IMR-90 (cell line): ENCODE data around the gene GLYAT. TPM values are rescaled to one million over a fixed set of nuclear protein-coding genes. Genes with fewer than 3 reads are reported as not detected.

Experiments
- ATAC-seq: fragments of 200-7000 bp; cut with Tn5 transposase; 2 replicates; pipeline ENCODE4 v1.9.1; 2020; ENCODE audit warnings: low read depth, mild to moderate bottlenecking, moderate library complexity
- BruUV-seq: library from RNA; stranded (reverse); fragments of 400-500 nt; replicated peaks from 2 replicates; lab custom pipeline; 2021; lab: Mats Ljungman, UMichigan
- CTCF ChIA-PET: fragments of 300-600 bp; formaldehyde crosslinking; extraction: SDS; loops from one replicate; lab custom pipeline; 2021; ENCODE audit warnings: antibody characterized with exemption; lab: Yijun Ruan, JAX
- POLR2A ChIA-PET: fragments of 300-600 bp; sonication (Branson Sonifier 250); formaldehyde crosslinking; loops from one replicate; lab custom pipeline; 2022; ENCODE audit warnings: antibody characterized with exemption; ENCODE audit not compliant: unreplicated experiment; lab: Charles Lee
- DNase-seq: peaks from one replicate; pipeline ENCODE4 v3.0.0; 2013
- H2AFZ ChIP-seq: replicated peaks from 2 replicates; pipeline ENCODE3; 2013; ENCODE audit warnings: low read length, mild to moderate bottlenecking; ENCODE audit not compliant: poor library complexity
- H2AK5ac ChIP-seq: 2 replicates; pipeline ENCODE4 v1.6.1; 2013; ENCODE audit warnings: low read depth, low read length, inconsistent platforms
- H2AK9ac ChIP-seq: replicated peaks from 2 replicates; pipeline ENCODE3; 2013; ENCODE audit warnings: mild to moderate bottlenecking, low read depth, low read length, moderate library complexity; ENCODE audit not compliant: poor library complexity
- H2BK120ac ChIP-seq: 2 replicates; pipeline ENCODE4 v1.6.1; 2013; ENCODE audit warnings: low read depth, low read length, inconsistent platforms
- H2BK15ac ChIP-seq: 3 replicates; pipeline ENCODE4 v1.6.1; 2013; ENCODE audit warnings: low read depth, low read length, inconsistent platforms
- H2BK20ac ChIP-seq: 2 replicates; pipeline ENCODE4 v1.6.1; 2013; ENCODE audit warnings: low read depth, mild to moderate bottlenecking, inconsistent platforms, low read length, moderate library complexity
- H2BK5ac ChIP-seq: 2 replicates; pipeline ENCODE4 v1.6.1; 2013; ENCODE audit warnings: mild to moderate bottlenecking, low read depth, low read length, inconsistent platforms; ENCODE audit not compliant: poor library complexity, severe bottlenecking
- H3K14ac ChIP-seq: replicated peaks from 2 replicates; pipeline ENCODE4 v1.6.1; 2013; ENCODE audit warnings: low read depth, low read length, inconsistent platforms
- H3K18ac ChIP-seq: 2 replicates; pipeline ENCODE4 v1.6.1; 2013; ENCODE audit warnings: low read depth, low read length, control low read depth
- H3K23ac ChIP-seq: 2 replicates; pipeline ENCODE4 v1.6.1; 2013; ENCODE audit warnings: low read depth, low read length, inconsistent platforms
- H3K27ac ChIP-seq: 2 replicates; pipeline ENCODE4 v1.5.1; 2013; ENCODE audit warnings: mild to moderate bottlenecking, control low read depth, low read length; ENCODE audit not compliant: insufficient read depth
- H3K27me3 ChIP-seq: 2 replicates; pipeline ENCODE4 v1.6.1; 2013; ENCODE audit warnings: low read length; ENCODE audit not compliant: control insufficient read depth, insufficient read depth
- H3K36me3 ChIP-seq: 2 replicates; pipeline ENCODE4 v1.6.1; 2013; ENCODE audit warnings: low read length, mixed read lengths; ENCODE audit not compliant: control insufficient read depth, insufficient read depth
- H3K4ac ChIP-seq: 2 replicates; pipeline ENCODE4 v1.6.1; 2013; ENCODE audit warnings: low read depth, low read length, inconsistent platforms
- H3K4me1 ChIP-seq: 2 replicates; pipeline ENCODE4 v1.6.1; 2013; ENCODE audit warnings: low read length, mixed read lengths; ENCODE audit not compliant: control insufficient read depth, insufficient read depth
- H3K4me2 ChIP-seq: 2 replicates; pipeline ENCODE4 v1.6.1; 2013; ENCODE audit warnings: low read depth, mild to moderate bottlenecking, control low read depth, low read length, moderate library complexity
- H3K4me3 ChIP-seq: 2 replicates; pipeline ENCODE4 v1.5.1; 2013; ENCODE audit warnings: low read depth, mild to moderate bottlenecking, control low read depth, low read length, moderate library complexity; ENCODE audit not compliant: insufficient read depth
- H3K56ac ChIP-seq: 2 replicates; pipeline ENCODE4 v1.6.1; 2013; ENCODE audit warnings: low read length, inconsistent platforms; ENCODE audit not compliant: insufficient read depth; ENCODE audit errors: extremely low read depth
- H3K79me1 ChIP-seq, 2 experiments: 2 replicates each; pipeline ENCODE4 v1.6.1; 2013; ENCODE audit warnings: low read length in 2 of 2, inconsistent platforms in 1 of 2, low read depth in 1 of 2
- H3K9ac ChIP-seq: 2 replicates; pipeline ENCODE4 v1.6.1; 2013; ENCODE audit warnings: low read depth, low read length, control low read depth
- H3K9me1 ChIP-seq: 2 replicates; pipeline ENCODE4 v1.6.1; 2013; ENCODE audit warnings: low read length, inconsistent platforms; ENCODE audit not compliant: insufficient read depth
- H3K9me3 ChIP-seq: 2 replicates; pipeline ENCODE4 v1.6.1; 2013; ENCODE audit warnings: low read length; ENCODE audit not compliant: control insufficient read depth, insufficient read depth
- H4K20me1 ChIP-seq: 2 replicates; pipeline ENCODE4 v1.6.1; 2013; ENCODE audit warnings: low read length, inconsistent platforms; ENCODE audit not compliant: insufficient read depth
- H4K5ac ChIP-seq: 2 replicates; pipeline ENCODE4 v1.6.1; 2013; ENCODE audit warnings: mild to moderate bottlenecking, low read depth, low read length, control low read depth
- H4K8ac ChIP-seq, 2 experiments: 2 replicates each; pipeline ENCODE4 v1.6.1; 2013; ENCODE audit warnings: low read depth in 2 of 2, low read length in 2 of 2, control low read depth in 1 of 2, inconsistent platforms in 1 of 2
- H4K91ac ChIP-seq: 2 replicates; pipeline ENCODE4 v1.6.1; 2013; ENCODE audit warnings: low read depth, low read length, inconsistent platforms; ENCODE audit not compliant: insufficient read depth
- CTCF ChIP-seq: conservative IDR thresholded peaks from 2 replicates; pipeline ENCODE4 v1.5.1; 2012; ENCODE audit warnings: mild to moderate bottlenecking, low read depth, low read length, improper control_type of control experiment
- RAD21 ChIP-seq: IDR thresholded peaks from 2 replicates; pipeline ENCODE4 v1.6.1; 2012; ENCODE audit warnings: low read length, improper control_type of control experiment
- SMC3 ChIP-seq: fragments of 150-350 bp; IDR thresholded peaks from 2 replicates; pipeline ENCODE4 v1.6.1; 2016; ENCODE audit warnings: low read depth, mild to moderate bottlenecking, antibody characterized with exemption, low read length, moderate library complexity
- WGBS, 2 experiments: methylation state at CpG; one replicate each; pipeline versions ENCODE4 v1.1.5 to v1.1.7; 2013; ENCODE audit warnings: missing lambda C conversion rate in 2 of 2; ENCODE audit not compliant: insufficient read length in 1 of 2; ENCODE audit errors: extremely low coverage in 2 of 2; 5-methylcytosine and 5-hydroxymethylcytosine counted together
- dilution Hi-C: fragments of 300-500 bp; cut with HindIII; formaldehyde crosslinking; loops from one replicate; pipeline ENCODE4 v1.14.3; 2018; ENCODE audit warnings: low sequenced_read_pairs; ENCODE audit not compliant: unreplicated experiment
- in situ Hi-C: fragments of 300-500 bp; cut with MboI; formaldehyde crosslinking; loops from 3 replicates; pipeline ENCODE4 v1.14.3; 2019; ENCODE audit warnings: low sequenced_read_pairs, inconsistent platforms, mixed read lengths
- intact Hi-C: fragments of 100-400 bp; cut with micrococcal nuclease; formaldehyde crosslinking; loops from 2 replicates; pipeline ENCODE4 v1.10.0; 2022
- polyA plus RNA-seq, 3 experiments: library from polyadenylated mRNA; depleted of rRNA; stranded (reverse); fragments of >200 nt; gene quantifications; 2 replicates each; pipeline ENCODE4 v1.2.3, GENCODE V29; 2012; ENCODE audit warnings: low replicate concordance in 1 of 3
- total RNA-seq: library from RNA; depleted of rRNA; stranded (reverse); fragments of >200 nt; gene quantifications from 2 replicates; pipeline ENCODE4 v1.2.3, GENCODE V29; 2012; rRNA removed

The GLYAT gene
- total and polyA plus RNA-seq, 2 of the 4 experiments (the other 2 are of a cell fraction): not detected

GRCh38 chr11:58659404-58659803 is 72.3 kb downstream of the GLYAT start:
- Histone ChIP-seq H2AFZ (no peak overlapping the region), H3K27me3 (peaks cover 1% of the 10 kb centered on the region; the same call in 1 of the 2 replicates), H3K4me2 (no peak overlapping the region), H3K79me1 (no peaks in the 10 kb centered on the region), H3K18ac (no peak overlapping the region), H4K8ac (no peak overlapping the region), H3K9ac (no peak overlapping the region), H3K23ac (no peak overlapping the region), H3K4ac (no peak overlapping the region), H4K20me1 (no peaks in the 10 kb centered on the region), H2AK9ac (no peak overlapping the region), H3K4me1 (peaks cover 2% of the 10 kb centered on the region; the same call in 1 of the 2 replicates), H4K5ac (no peak overlapping the region), H2BK15ac (no peak overlapping the region), H2AK5ac (no peak overlapping the region), H3K9me1 (no peaks in the 10 kb centered on the region), H3K9me3 (no peaks in the 10 kb centered on the region), H2BK5ac (no peak overlapping the region), H3K27ac (no peak overlapping the region), H3K56ac (no peak overlapping the region), H4K91ac (no peak overlapping the region), H3K36me3 (no peaks in the 10 kb centered on the region), H2BK120ac (no peak overlapping the region), H2BK20ac (no peak overlapping the region), H3K14ac (no peak overlapping the region), H3K4me3 (no peak overlapping the region)
- 71% methylated on average over 1 of the region's 2 CpGs; no CpG with 5 or more reads in 1 of the 2 experiments for WGBS, 2 experiments
- no TSS peak for BruUV-seq
- POLR2A ChIA-PET: no interaction called here
- TF ChIP-seq RAD21 (no peak), CTCF (no peak), SMC3 (no peak)
- no peak for ATAC-seq
- intact Hi-C loops: no loop called here
- dilution Hi-C loops: no loop called here
- CTCF ChIA-PET: no interaction called here
- DNase-seq: no peak
- in situ Hi-C loops: no loop called here

Other genes with a start within 250 kb of the GLYAT start
- not detected in 2 replicates for gene OR5B21, start 223.8 kb downstream of the GLYAT start, total RNA-seq
- gene OR5B21, start 223.8 kb downstream of the GLYAT start, polyA plus RNA-seq (2012; rRNA removed): not detected in 2 replicates
- gene LPXN, start 156.1 kb downstream of the GLYAT start, total RNA-seq: 11.9 and 13.4 TPM in 2 replicates
- 15.2 and 15.7 TPM in 2 replicates for gene LPXN, start 156.1 kb downstream of the GLYAT start, polyA plus RNA-seq (2012; rRNA removed)
- gene ZFP91, start 152.9 kb downstream of the GLYAT start, total RNA-seq: 25.3 and 43.0 TPM in 2 replicates
- gene ZFP91, start 152.9 kb downstream of the GLYAT start, polyA plus RNA-seq (2012; rRNA removed): 18.1 and 20.7 TPM in 2 replicates
- gene CNTF, start 109.3 kb downstream of the GLYAT start, total RNA-seq: 2.3 and 3.3 TPM in 2 replicates
- 1.1 and 1.2 TPM in 2 replicates for gene CNTF, start 109.3 kb downstream of the GLYAT start, polyA plus RNA-seq (2012; rRNA removed)
- gene GLYATL2, start 112.8 kb upstream of the GLYAT start, total RNA-seq: 0.36 and 0.56 TPM in 2 replicates
- 0.33 and 0.77 TPM in 2 replicates for gene GLYATL2, start 112.8 kb upstream of the GLYAT start, polyA plus RNA-seq (2012; rRNA removed)
- 0.54 and 0.56 TPM in 2 replicates for gene GLYATL1, start 207.5 kb upstream of the GLYAT start, total RNA-seq
- 0.40 and 0.58 TPM in 2 replicates for gene GLYATL1, start 207.5 kb upstream of the GLYAT start, polyA plus RNA-seq (2012; rRNA removed)